SK-N-SH treated with all-trans-retinoic acid at 6 μM for 48 hours (cell line): ENCODE data around the gene SIGLECL1.

Experiments used
- ARNTL ChIP-seq: fragments of 450-650 bp; formaldehyde crosslinking; IDR thresholded peaks from 2 replicates; pipeline ENCODE4 v1.5.0; 2020; ENCODE audit warnings: low read depth, mild to moderate bottlenecking, moderate library complexity, borderline replicate concordance
- ESRRG ChIP-seq: fragments of 250-450 bp; sonication (Bioruptor Pico); IDR thresholded peaks from 2 replicates; pipeline ENCODE4 v1.6.1; 2021; ENCODE audit warnings: mild to moderate bottlenecking
- GLIS3 ChIP-seq: fragments of 250-450 bp; sonication (Bioruptor Pico); IDR thresholded peaks from 2 replicates; pipeline ENCODE4 v1.5.0; 2020; ENCODE audit warnings: mild to moderate bottlenecking, moderate library complexity
- ISL1 ChIP-seq: fragments of 250-450 bp; sonication (Bioruptor Pico); IDR thresholded peaks from 2 replicates; pipeline ENCODE4 v2.1.2; 2022; ENCODE audit warnings: mild to moderate bottlenecking, moderate library complexity
- OSR1 ChIP-seq: fragments of 250-450 bp; sonication (Bioruptor Pico); IDR thresholded peaks from 2 replicates; pipeline ENCODE4 v1.8.0; 2022; ENCODE audit warnings: moderate library complexity, mild to moderate bottlenecking, inconsistent platforms
- PATZ1 ChIP-seq: fragments of 250-450 bp; sonication (Bioruptor Pico); IDR thresholded peaks from 2 replicates; pipeline ENCODE4 v1.8.0; 2020; ENCODE audit warnings: mild to moderate bottlenecking, moderate library complexity, borderline replicate concordance
- TOX ChIP-seq: fragments of 250-450 bp; sonication (Bioruptor Pico); IDR thresholded peaks from 2 replicates; pipeline ENCODE4 v1.8.0; 2021; ENCODE audit warnings: mild to moderate bottlenecking, moderate library complexity, borderline replicate concordance
- ZFP30 ChIP-seq: fragments of 450-650 bp; formaldehyde crosslinking; IDR thresholded peaks from 2 replicates; pipeline ENCODE4 v1.5.0; 2022; ENCODE audit warnings: mild to moderate bottlenecking, moderate library complexity
- ZNF70 ChIP-seq: fragments of 450-650 bp; formaldehyde crosslinking; IDR thresholded peaks from 2 replicates; pipeline ENCODE4 v1.5.0; 2020; ENCODE audit warnings: mild to moderate bottlenecking, moderate library complexity

DNA sequence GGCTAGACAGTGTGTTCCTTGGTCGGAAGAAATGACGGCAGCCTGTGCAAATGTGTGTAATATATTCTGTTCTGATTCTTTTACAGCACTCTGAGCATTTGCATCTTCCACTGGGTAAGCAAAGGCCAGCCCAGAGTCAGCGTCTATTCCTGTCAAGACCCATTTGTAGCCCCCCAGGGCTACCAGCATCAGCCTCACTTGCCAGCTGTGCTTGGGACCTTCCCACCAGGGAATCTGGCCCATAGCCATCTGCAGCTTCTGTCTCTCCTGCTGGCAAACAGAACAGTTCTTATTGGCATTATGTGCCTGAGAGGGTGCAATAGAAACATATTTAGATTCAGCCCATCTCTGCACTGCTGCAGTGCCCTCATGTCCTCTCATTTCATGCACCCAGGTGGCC lies 54.6 kb downstream of the SIGLECL1 start:
- TF ChIP-seq TOX (CRISPR knock-in tag) (no peak), ARNTL (CRISPR knock-in tag) (no peak), ZNF70 (CRISPR knock-in tag) (no peak), ZFP30 (CRISPR knock-in tag) (no peak), OSR1 (CRISPR knock-in tag) (no peak), ISL1 (CRISPR knock-in tag) (no peak), PATZ1 (no peak), ESRRG (no peak), GLIS3 (CRISPR knock-in tag) (no peak)
